ENCODE data around the gene ACVRL1. TPM values are rescaled to one million over a fixed set of nuclear protein-coding genes. Genes with fewer than 3 reads are reported as not detected.

The ACVRL1 gene
- total and polyA plus RNA-seq, 9 of the 15 experiments (the other 6 are each of a cell fraction or from before 2014, with no cell fraction given), result 0.07 to 1.4 (median 0.30) TPM

- TF ChIP-seq ZNF134 (CRISPR knock-in tag; conservative IDR thresholded peaks at IDR 0.05) (no peak), MAFG (tag; conservative IDR thresholded peaks at IDR 0.05) (no peak), RNF2 (IDR thresholded peaks at IDR 0.05) (no peak), MTA3 (IDR thresholded peaks at IDR 0.05; ENCODE audit: borderline replicate concordance) (peak; percentile 33; the same call in 1 of the 2 replicates), VEZF1 (CRISPR knock-in tag; IDR thresholded peaks at IDR 0.05) (0 out of 2 replicates have a peak, but pooled peaks have one; percentile 24), HCFC1 (IDR thresholded peaks at IDR 0.05; ENCODE audit: low read depth, low read length) (no peak), NCOA6 (IDR thresholded peaks at IDR 0.05) (no peak), BRF2 (IDR thresholded peaks at IDR 0.05; ENCODE audit: borderline replicate concordance, insufficient read depth, insufficient read length) (no peak), ZBTB8A (IDR thresholded peaks at IDR 0.05; ENCODE audit: partially characterized antibody) (no peak), ZNF41 (CRISPR knock-in tag; conservative IDR thresholded peaks at IDR 0.05) (peak; percentile 68), TRIM28 (IDR thresholded peaks at IDR 0.05) (no peak), JUN (IDR thresholded peaks at IDR 0.05; ENCODE audit: borderline replicate concordance, low read depth, low read length) (no peak), JUN (CRISPR knock-in tag; IDR thresholded peaks at IDR 0.05; ENCODE audit: borderline replicate concordance) (no peak), TSC22D4 (tag; IDR thresholded peaks at IDR 0.05) (no peak), CSDE1 (IDR thresholded peaks at IDR 0.05) (no peak), TARDBP (IDR thresholded peaks at IDR 0.05) (no peak), GMEB1 (CRISPR knock-in tag; IDR thresholded peaks at IDR 0.05) (no peak), NR2C2 (CRISPR knock-in tag; IDR thresholded peaks at IDR 0.05) (no peak), NR2C2 (tag; IDR thresholded peaks at IDR 0.05) (peak; percentile 75), HNRNPL (IDR thresholded peaks at IDR 0.05; ENCODE audit: low read depth, low read length) (no peak), NFXL1 (CRISPR knock-in tag; IDR thresholded peaks at IDR 0.05) (no peak), ETV6 (IDR thresholded peaks at IDR 0.05; ENCODE audit: borderline replicate concordance in 1 of 2, low read depth in 2 of 2, low read length in 1 of 2) (peak in 1 of 2 experiments; percentile 41; a peak in 1 of 4 replicates), ETV6 (CRISPR knock-in tag; IDR thresholded peaks at IDR 0.05; ENCODE audit: borderline replicate concordance) (no peak), EP300 (IDR thresholded peaks at IDR 0.05; ENCODE audit: low read length) (no peak), MTA1 (IDR thresholded peaks at IDR 0.05; ENCODE audit: borderline replicate concordance) (peak; percentile 67; the same call in 1 of the 2 replicates), ERF (CRISPR knock-in tag; IDR thresholded peaks at IDR 0.05) (no peak), ZNF274 (IDR thresholded peaks at IDR 0.05; ENCODE audit: borderline replicate concordance, low read depth, low read length) (no peak)
Measured at GRCh38 chr12:51911788-51912711, 4.7 kb downstream of the ACVRL1 start (continued).
